ENCODE measurements around the gene TUBB3.

Gene TUBB3

GRCh38 chr16:89958596-89958995 lies 35.5 kb downstream of the TUBB3 start:
- no peak for ATAC-seq
- TF ChIP-seq OSR1 (CRISPR knock-in tag; IDR thresholded peaks at IDR 0.05) (no peak), ZFP30 (CRISPR knock-in tag; IDR thresholded peaks at IDR 0.05) (no peak), RARB (CRISPR knock-in tag; IDR thresholded peaks at IDR 0.05) (no peak), CSRNP3 (CRISPR knock-in tag; IDR thresholded peaks at IDR 0.05) (no peak), ESRRG (CRISPR knock-in tag; IDR thresholded peaks at IDR 0.05) (no peak), TCF4 (CRISPR knock-in tag; IDR thresholded peaks at IDR 0.05; ENCODE audit: borderline replicate concordance) (no peak), BACH2 (CRISPR knock-in tag; IDR thresholded peaks at IDR 0.05; ENCODE audit: borderline replicate concordance) (no peak), TOX (CRISPR knock-in tag; IDR thresholded peaks at IDR 0.05; ENCODE audit: borderline replicate concordance) (no peak), ISL1 (CRISPR knock-in tag; IDR thresholded peaks at IDR 0.05) (no peak), PPARA (CRISPR knock-in tag; IDR thresholded peaks at IDR 0.05; ENCODE audit: borderline replicate concordance) (no peak), ZFP3 (CRISPR knock-in tag; IDR thresholded peaks at IDR 0.05) (no peak), CSDC2 (CRISPR knock-in tag; IDR thresholded peaks at IDR 0.05) (no peak), POU6F1 (CRISPR knock-in tag; IDR thresholded peaks at IDR 0.05; ENCODE audit: borderline replicate concordance, low read depth) (no peak), ZNF70 (CRISPR knock-in tag; IDR thresholded peaks at IDR 0.05) (no peak), ARNTL (CRISPR knock-in tag; IDR thresholded peaks at IDR 0.05; ENCODE audit: borderline replicate concordance, low read depth) (no peak), SNAI2 (CRISPR knock-in tag; IDR thresholded peaks at IDR 0.05) (no peak)
- TF ChIP-seq, protein P1, sequence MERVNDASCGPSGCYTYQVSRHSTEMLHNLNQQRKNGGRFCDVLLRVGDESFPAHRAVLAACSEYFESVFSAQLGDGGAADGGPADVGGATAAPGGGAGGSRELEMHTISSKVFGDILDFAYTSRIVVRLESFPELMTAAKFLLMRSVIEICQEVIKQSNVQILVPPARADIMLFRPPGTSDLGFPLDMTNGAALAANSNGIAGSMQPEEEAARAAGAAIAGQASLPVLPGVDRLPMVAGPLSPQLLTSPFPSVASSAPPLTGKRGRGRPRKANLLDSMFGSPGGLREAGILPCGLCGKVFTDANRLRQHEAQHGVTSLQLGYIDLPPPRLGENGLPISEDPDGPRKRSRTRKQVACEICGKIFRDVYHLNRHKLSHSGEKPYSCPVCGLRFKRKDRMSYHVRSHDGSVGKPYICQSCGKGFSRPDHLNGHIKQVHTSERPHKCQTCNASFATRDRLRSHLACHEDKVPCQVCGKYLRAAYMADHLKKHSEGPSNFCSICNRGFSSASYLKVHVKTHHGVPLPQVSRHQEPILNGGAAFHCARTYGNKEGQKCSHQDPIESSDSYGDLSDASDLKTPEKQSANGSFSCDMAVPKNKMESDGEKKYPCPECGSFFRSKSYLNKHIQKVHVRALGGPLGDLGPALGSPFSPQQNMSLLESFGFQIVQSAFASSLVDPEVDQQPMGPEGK (CRISPR knock-in tag; IDR thresholded peaks at IDR 0.05; ENCODE audit: borderline replicate concordance) = no peak

- TF ChIP-seq ZFP30 (CRISPR knock-in tag; IDR thresholded peaks at IDR 0.05) (no peak), ESRRG (CRISPR knock-in tag; IDR thresholded peaks at IDR 0.05) (no peak), CSRNP3 (CRISPR knock-in tag; IDR thresholded peaks at IDR 0.05) (no peak), ISL1 (CRISPR knock-in tag; IDR thresholded peaks at IDR 0.05) (no peak), GLIS3 (CRISPR knock-in tag; IDR thresholded peaks at IDR 0.05) (no peak)
- no peak for ATAC-seq
These were observed 37.8 kb downstream of the TUBB3 start for GRCh38 chr16:89960966-89961365.

DNA sequence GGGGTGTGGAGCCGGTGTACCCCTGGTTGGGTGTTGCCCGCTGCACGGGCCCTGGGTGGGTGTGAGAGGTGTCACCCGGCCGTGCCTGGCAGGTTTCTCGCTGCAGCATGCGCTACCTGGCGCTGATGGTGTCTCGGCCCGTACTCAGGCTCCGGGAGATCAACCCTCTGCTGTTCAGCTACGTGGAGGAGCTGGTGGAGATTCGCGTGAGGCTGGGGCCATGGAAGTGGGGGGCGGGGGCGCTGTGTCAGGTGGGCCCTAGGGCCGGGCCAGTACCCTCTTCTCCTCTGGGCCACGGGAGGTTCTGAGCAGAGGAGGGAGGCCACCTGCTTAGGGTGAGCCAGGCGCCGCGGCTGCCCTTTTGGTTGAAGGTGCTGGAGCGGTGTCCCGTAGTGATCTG lies 38.8 kb downstream of the TUBB3 start:
- TF ChIP-seq PPARA (CRISPR knock-in tag; IDR thresholded peaks at IDR 0.05; ENCODE audit: borderline replicate concordance) (no peak), ISL1 (CRISPR knock-in tag; IDR thresholded peaks at IDR 0.05) (no peak), RARB (CRISPR knock-in tag; IDR thresholded peaks at IDR 0.05) (no peak), CREB5 (CRISPR knock-in tag; IDR thresholded peaks at IDR 0.05; ENCODE audit: low read depth) (no peak), TOX (CRISPR knock-in tag; IDR thresholded peaks at IDR 0.05; ENCODE audit: borderline replicate concordance) (no peak), CSDC2 (CRISPR knock-in tag; IDR thresholded peaks at IDR 0.05) (no peak), ZFP3 (CRISPR knock-in tag; IDR thresholded peaks at IDR 0.05) (no peak), ZNF8 (CRISPR knock-in tag; IDR thresholded peaks at IDR 0.05) (no peak), ZC3H10 (CRISPR knock-in tag; IDR thresholded peaks at IDR 0.05) (no peak), ZFP30 (CRISPR knock-in tag; IDR thresholded peaks at IDR 0.05) (no peak), OSR1 (CRISPR knock-in tag; IDR thresholded peaks at IDR 0.05) (no peak), BACH2 (CRISPR knock-in tag; IDR thresholded peaks at IDR 0.05; ENCODE audit: borderline replicate concordance) (no peak), ESRRG (CRISPR knock-in tag; IDR thresholded peaks at IDR 0.05) (no peak)
- no peak for ATAC-seq
